Right hindlimb (tissue), 1 donor: ENCODE data around the gene SLC4A1AP.

ENCODE experiments used
- DNase-seq: peaks from one replicate; pipeline ENCODE4 v3.0.0-alpha.2; 2018

Gene SLC4A1AP

GRCh38 chr2:27703638-27704341 is 40.1 kb downstream of the SLC4A1AP start:
- DNase-seq, result peak; percentile 90

GRCh38 chr2:27704342-27704876 is 40.7 kb downstream of the SLC4A1AP start:
- no peak for DNase-seq

GRCh38 chr2:27705851-27706622 is 42.3 kb downstream of the SLC4A1AP start:
- peak; percentile 49 for DNase-seq

GRCh38 chr2:27707462-27708256 is 44.0 kb downstream of the SLC4A1AP start:
- DNase-seq, result no peak

- no peak for DNase-seq
These were observed 44.6 kb downstream of the SLC4A1AP start for GRCh38 chr2:27708257-27708654.

GRCh38 chr2:27708666-27709065 is 45.0 kb downstream of the SLC4A1AP start:
- no peak for DNase-seq

GRCh38 chr2:27709326-27709725 is 45.6 kb downstream of the SLC4A1AP start:
- DNase-seq, result no peak

- DNase-seq, result no peak
These were observed 46.4 kb downstream of the SLC4A1AP start for GRCh38 chr2:27709960-27710575.

GRCh38 chr2:27710640-27711430 is 47.1 kb downstream of the SLC4A1AP start:
- DNase-seq, result no peak

- no peak for DNase-seq
These were observed 48.1 kb downstream of the SLC4A1AP start for GRCh38 chr2:27711804-27712203.

- no peak for DNase-seq
These were observed 48.8 kb downstream of the SLC4A1AP start for GRCh38 chr2:27712522-27712921.

- no peak for DNase-seq
These were observed 49.5 kb downstream of the SLC4A1AP start for GRCh38 chr2:27713201-27713600.

- DNase-seq, result no peak
These were observed 50.4 kb downstream of the SLC4A1AP start for GRCh38 chr2:27714053-27714452.

GRCh38 chr2:27714851-27715291 is 51.2 kb downstream of the SLC4A1AP start:
- no peak for DNase-seq

- peak; percentile 77 for DNase-seq
These were observed 51.9 kb downstream of the SLC4A1AP start for GRCh38 chr2:27715318-27716210.

- DNase-seq, result no peak
These were observed 52.8 kb downstream of the SLC4A1AP start for GRCh38 chr2:27716301-27717069.

GRCh38 chr2:27717070-27717795 is 53.5 kb downstream of the SLC4A1AP start:
- no peak for DNase-seq

GRCh38 chr2:27720004-27720551 is 56.4 kb downstream of the SLC4A1AP start:
- DNase-seq, result no peak

- no peak for DNase-seq
These were observed 57.6 kb downstream of the SLC4A1AP start for GRCh38 chr2:27721335-27721734.
